H1 (cell line): ENCODE results near the gene DERL3. TPM values are rescaled to one million over a fixed set of nuclear protein-coding genes. Genes with fewer than 3 reads are reported as not detected.

Experiments
- CTCF ChIA-PET: fragments of 300-600 bp; sonication (Branson Sonifier 250); formaldehyde crosslinking; loops from one replicate; lab custom pipeline; 2021; ENCODE audit not compliant: partially characterized antibody; lab: Charles Lee
- POLR2A ChIA-PET: fragments of 300-600 bp; sonication (Branson Sonifier 250); formaldehyde crosslinking; loops from one replicate; lab custom pipeline; 2021; ENCODE audit warnings: inconsistent platforms; ENCODE audit not compliant: partially characterized antibody; lab: Charles Lee
- DNase-seq, 2 experiments: peaks; one replicate each; pipeline versions ENCODE4 v3.0.0 to v3.0.0-alpha.2; 2010 to 2022; ENCODE audit warnings: low spot score in 2 of 2, low read depth in 1 of 2, mixed read lengths in 1 of 2
- FAIRE-seq: peaks from 2 replicates; lab custom pipeline; 2011; peaks lifted over from hg19 to GRCh38; lab: Jason Lieb, UNC
- H2AFZ ChIP-seq: 2 replicates; pipeline ENCODE4 v1.8.1; 2012; ENCODE audit warnings: low read length, inconsistent platforms
- H2AK5ac ChIP-seq: 2 replicates; pipeline ENCODE4 v1.6.1; 2013; ENCODE audit warnings: low read depth, low read length
- H2BK120ac ChIP-seq: replicated peaks from 2 replicates; pipeline ENCODE3; 2013; ENCODE audit warnings: low read depth, low read length, inconsistent platforms
- H2BK12ac ChIP-seq: 2 replicates; pipeline ENCODE4 v1.6.1; 2013; ENCODE audit warnings: low read depth, low read length
- H2BK15ac ChIP-seq: 2 replicates; pipeline ENCODE4 v1.6.1; 2013; ENCODE audit warnings: low read length
- H2BK20ac ChIP-seq: 2 replicates; pipeline ENCODE4 v1.6.1; 2013; ENCODE audit warnings: low read length
- H2BK5ac ChIP-seq: 2 replicates; pipeline ENCODE4 v1.6.1; 2013; ENCODE audit warnings: low read depth, low read length
- H3K14ac ChIP-seq: 2 replicates; pipeline ENCODE4 v1.6.1; 2013; ENCODE audit warnings: inconsistent platforms; ENCODE audit not compliant: insufficient read length
- H3K18ac ChIP-seq: 2 replicates; pipeline ENCODE4 v1.6.1; 2013; ENCODE audit warnings: low read length; ENCODE audit errors: extremely low read depth
- H3K23ac ChIP-seq: 2 replicates; pipeline ENCODE4 v1.6.1; 2013; ENCODE audit warnings: inconsistent platforms; ENCODE audit not compliant: insufficient read length
- H3K23me2 ChIP-seq: 2 replicates; pipeline ENCODE4 v1.6.1; 2013; ENCODE audit warnings: low read depth, low read length
- H3K27ac ChIP-seq: 2 replicates; pipeline ENCODE4 v1.6.1; 2011; ENCODE audit warnings: low read depth, low read length, inconsistent platforms
- H3K27me3 ChIP-seq, 4 experiments: replicated peaks in 1 of 4; 1 replicate in 1 of 4; 2 replicates in 3 of 4; pipeline versions ENCODE4 v1.6.1 to v1.8.1; 2011 to 2013; ENCODE audit warnings: low read length in 3 of 4, mild to moderate bottlenecking in 3 of 4, inconsistent platforms in 2 of 4, mixed read lengths in 2 of 4, moderate library complexity in 1 of 4; ENCODE audit not compliant: control insufficient read depth in 3 of 4, insufficient read depth in 3 of 4; ENCODE audit errors: extremely low read depth in 1 of 4
- H3K36me3 ChIP-seq, 4 experiments: 2 replicates each; pipeline versions ENCODE4 v1.6.1 to v1.8.1; 2011 to 2013; ENCODE audit warnings: mild to moderate bottlenecking in 4 of 4, low read length in 3 of 4, moderate library complexity in 2 of 4, control low read depth in 1 of 4, inconsistent platforms in 1 of 4; ENCODE audit not compliant: insufficient read depth in 4 of 4, control insufficient read depth in 2 of 4
- H3K4ac ChIP-seq: replicated peaks from 2 replicates; pipeline ENCODE3; 2013; ENCODE audit warnings: low read length, low read depth, mixed read lengths, inconsistent platforms; ENCODE audit not compliant: insufficient read length
- H3K4me1 ChIP-seq, 4 experiments: replicated peaks in 1 of 4; 1 replicate in 1 of 4; 2 replicates in 3 of 4; pipeline versions ENCODE4 v1.6.1 to v1.8.1; 2011 to 2013; ENCODE audit warnings: low read length in 3 of 4, inconsistent platforms in 2 of 4, mixed read lengths in 1 of 4; ENCODE audit not compliant: insufficient read depth in 4 of 4, control insufficient read depth in 3 of 4
- H3K4me2 ChIP-seq, 2 experiments: 2 replicates each; pipeline versions ENCODE4 v1.6.1 to v1.8.1; 2011 to 2013; ENCODE audit warnings: low read depth in 2 of 2, low read length in 2 of 2, control low read depth in 1 of 2, inconsistent platforms in 1 of 2, mild to moderate bottlenecking in 1 of 2; ENCODE audit not compliant: insufficient read depth in 1 of 2
- H3K4me3 ChIP-seq, 4 experiments: fragments of 200-600, 300-600 bp in 1 of 4; sonication (generic), shearing (Covaris generic), sonication (Bioruptor Twin) in 1 of 4; 2 replicates each; pipeline versions ENCODE4 v1.5.1 to v1.8.1; 2011 to 2016; ENCODE audit warnings: low read length in 4 of 4, low read depth in 3 of 4, control low read depth in 2 of 4, inconsistent platforms in 2 of 4, mild to moderate bottlenecking in 2 of 4, mixed read lengths in 1 of 4, moderate library complexity in 1 of 4; ENCODE audit not compliant: insufficient read depth in 2 of 4; ENCODE audit errors: extremely low read depth in 1 of 4
- H3K56ac ChIP-seq: replicated peaks from 2 replicates; pipeline ENCODE3; 2013; ENCODE audit warnings: low read depth, mild to moderate bottlenecking, mixed read lengths, low read length, inconsistent platforms; ENCODE audit not compliant: insufficient read length
- H3K79me1 ChIP-seq: 2 replicates; pipeline ENCODE4 v1.6.1; 2013; ENCODE audit warnings: low read depth, low read length, control low read depth
- H3K79me2 ChIP-seq, 2 experiments: 2 replicates each; pipeline versions ENCODE4 v1.6.1 to v1.8.1; 2012 to 2013; ENCODE audit warnings: low read length in 2 of 2, mild to moderate bottlenecking in 2 of 2, inconsistent platforms in 1 of 2; ENCODE audit not compliant: insufficient read depth in 2 of 2, control insufficient read depth in 1 of 2
- H3K9ac ChIP-seq, 4 experiments: replicated peaks in 1 of 4; 1 replicate in 1 of 4; 2 replicates in 3 of 4; pipeline versions ENCODE4 v1.6.1 to v1.8.1; 2011 to 2013; ENCODE audit warnings: low read depth in 3 of 4, low read length in 3 of 4, control low read depth in 2 of 4, mild to moderate bottlenecking in 2 of 4, moderate library complexity in 2 of 4, inconsistent platforms in 1 of 4; ENCODE audit errors: extremely low read depth in 1 of 4
- H3K9me3 ChIP-seq, 2 experiments: 2 replicates each; pipeline versions ENCODE4 v1.6.1 to v1.8.1; 2012 to 2013; ENCODE audit warnings: mild to moderate bottlenecking in 2 of 2, moderate library complexity in 2 of 2, control low read depth in 1 of 2, inconsistent platforms in 1 of 2, low read depth in 1 of 2, low read length in 1 of 2, mixed read lengths in 1 of 2; ENCODE audit not compliant: insufficient read depth in 2 of 2
- H4K20me1 ChIP-seq, 2 experiments: replicated peaks in 1 of 2; 2 replicates each; pipeline versions ENCODE3 to v1.8.1; 2011 to 2013; ENCODE audit warnings: inconsistent platforms in 2 of 2, low read length in 2 of 2, mild to moderate bottlenecking in 1 of 2; ENCODE audit not compliant: insufficient read depth in 2 of 2, control insufficient read depth in 1 of 2
- H4K5ac ChIP-seq: 2 replicates; pipeline ENCODE4 v1.6.1; 2013; ENCODE audit warnings: low read length, low read depth, mixed read lengths, inconsistent platforms; ENCODE audit not compliant: insufficient read length
- H4K8ac ChIP-seq: 2 replicates; pipeline ENCODE4 v1.8.0; 2013; ENCODE audit warnings: mild to moderate bottlenecking, moderate library complexity, low read length, inconsistent platforms; ENCODE audit not compliant: insufficient read depth; ENCODE audit errors: extremely low read depth
- H4K91ac ChIP-seq: replicated peaks from 2 replicates; pipeline ENCODE3; 2013; ENCODE audit warnings: low read length, mixed read lengths, inconsistent platforms; ENCODE audit not compliant: insufficient read length
- CBX8 ChIP-seq: fragments of 300-800, 300-1000 bp; sonication (generic); IDR thresholded peaks from 2 replicates; pipeline ENCODE4 v1.7.1; 2016; ENCODE audit warnings: low read depth, low read length, borderline replicate concordance
- CTBP2 ChIP-seq: IDR thresholded peaks from 2 replicates; pipeline ENCODE4 v1.7.0; 2011; ENCODE audit warnings: borderline replicate concordance, mild to moderate bottlenecking, moderate library complexity, mixed read lengths, low read length; ENCODE audit not compliant: insufficient read depth, insufficient read length
- SIX5 ChIP-seq: IDR thresholded peaks from 2 replicates; pipeline ENCODE4 v1.6.1; 2011; ENCODE audit warnings: mild to moderate bottlenecking, low read depth, low read length
- TBP ChIP-seq: IDR thresholded peaks from 2 replicates; pipeline ENCODE4 v1.6.1; 2011; ENCODE audit warnings: low read depth, low read length, improper control_type of control experiment
- WGBS, 2 experiments: shearing (Covaris generic) in 1 of 2; methylation state at CpG; one replicate each; pipeline versions ENCODE4 v1.1.6 to v1.1.7; 2013 to 2015; ENCODE audit warnings: low lambda C conversion rate in 2 of 2, mixed read lengths in 2 of 2, inconsistent platforms in 1 of 2, low coverage in 1 of 2, missing lambda C conversion rate in 1 of 2; ENCODE audit not compliant: insufficient replicate concordance in 2 of 2, insufficient coverage in 1 of 2, insufficient read length in 1 of 2; ENCODE audit errors: extremely low coverage in 1 of 2, missing lambda C conversion rate in 1 of 2; 5-methylcytosine and 5-hydroxymethylcytosine counted together
- polyA plus RNA-seq, 7 experiments: library from polyadenylated mRNA; depleted of rRNA in 3 of 7; stranded (reverse) in 5 of 7; unstranded in 2 of 7; fragments of >200 nt in 5 of 7; fragments of 200-250 nt in 2 of 7; gene quantifications; 1 replicate in 5 of 7; 2 replicates in 1 of 7; 4 replicates in 1 of 7; pipeline versions ENCODE4 v1.2.1 to v1.2.3, GENCODE V29; 2011 to 2013; ENCODE audit warnings: missing spikeins in 2 of 7, mixed read lengths in 2 of 7
- total RNA-seq: library from RNA; stranded (reverse); fragmentation: NEBNext Ultra II Directional; extraction: Animal tissue kit (Norgen Biotek cat#: 25700); gene quantifications from 2 replicates; pipeline ENCODE4 v1.2.1, GENCODE V29; 2021

Gene DERL3
- total and polyA plus RNA-seq, 2 of the 8 experiments (the other 6 are each of a cell fraction or from before 2014, with no cell fraction given) = 8.7 to 19.5 TPM

- Histone ChIP-seq H3K36me3 (peaks cover 4 to 32% (median 9%) of the 10 kb centered on the region in 4 experiments; a peak in 5 of 8 replicates), H4K8ac (no peak overlapping the region), H3K56ac (no peak overlapping the region), H3K27me3 (no peaks in the 10 kb centered on the region; a peak in 1 of 7 replicates), H3K79me2 (no peaks in the 10 kb centered on the region; a peak in 1 of 4 replicates), H2AK5ac (no peak overlapping the region), H4K5ac (no peak overlapping the region), H2BK120ac (no peak overlapping the region), H3K14ac (no peak overlapping the region), H3K4me3 (no peak overlapping the region), H3K23ac (no peak overlapping the region), H2BK5ac (no peak overlapping the region), H2BK12ac (no peak overlapping the region), H3K23me2 (no peaks in the 10 kb centered on the region), H3K79me1 (peaks cover 4% of the 10 kb centered on the region; the same call in 1 of the 2 replicates), H3K18ac (no peak overlapping the region)
- WGBS, 2 experiments = 93% methylated on average over 8 of the region's 8 CpGs; no CpG with 5 or more reads in 1 of the 2 experiments
- CTCF ChIA-PET = interaction anchor here (1.2 kb wide), 1 partner anchor 42 kb away, joined by 4 read pairs; no protein-coding TSS in a partner anchor
- TF ChIP-seq CTBP2 (no peak), SIX5 (no peak), CBX8 (no peak), TBP (no peak)
- TF ChIP-seq, all 59 proteins: peak for 0
- Histone ChIP-seq H3K9ac (no peak overlapping the region), H2BK20ac (no peak overlapping the region), H3K9me3 (no peaks in the 10 kb centered on the region), H3K4ac (no peak overlapping the region), H2AFZ (no peak overlapping the region), H3K27ac (no peak overlapping the region), H3K4me1 (no peaks in the 10 kb centered on the region), H4K20me1 (peaks cover 6 to 26% of the 10 kb centered on the region in 2 experiments), H3K4me2 (no peak overlapping the region), H2BK15ac (no peak overlapping the region), H4K91ac (no peak overlapping the region)
- DNase-seq (no peak), FAIRE-seq (no peak)
- POLR2A ChIA-PET = interaction anchor here (0.6 to 1.3 kb wide), 3 partner anchors 18 to 63 kb away, joined by 3 read pairs; no protein-coding TSS in a partner anchor
Observed at GRCh38 chr22:23831261-23831660, 7.5 kb downstream of the DERL3 start.
